HUES6 (cell line): Measurements from ENCODE around the gene DNAAF9.
"Not testable (repeated sequence)": the region's sequence is repeated elsewhere in the genome, so short reads cannot be mapped to it uniquely, and the experiment has no call there.

ENCODE experiments used
- H3K27ac ChIP-seq: 2 replicates; pipeline ENCODE4 v1.7.0; 2013; ENCODE audit warnings: low read depth, mild to moderate bottlenecking, low read length, inconsistent platforms
- H3K27me3 ChIP-seq: 2 replicates; pipeline ENCODE4 v1.6.1; 2013; ENCODE audit warnings: low read length; ENCODE audit not compliant: control insufficient read depth, insufficient read depth
- H3K36me3 ChIP-seq: 2 replicates; pipeline ENCODE4 v1.6.1; 2013; ENCODE audit warnings: low read length; ENCODE audit not compliant: control insufficient read depth, insufficient read depth
- H3K4me1 ChIP-seq: 2 replicates; pipeline ENCODE4 v1.6.1; 2013; ENCODE audit warnings: low read length; ENCODE audit not compliant: control insufficient read depth, insufficient read depth
- H3K4me3 ChIP-seq: 2 replicates; pipeline ENCODE4 v1.5.1; 2013; ENCODE audit warnings: low read depth, low read length
- H3K9ac ChIP-seq: one replicate; pipeline ENCODE4 v1.6.1; 2013; ENCODE audit warnings: mild to moderate bottlenecking, low read length
- H3K9me3 ChIP-seq: 2 replicates; pipeline ENCODE4 v1.6.1; 2013; ENCODE audit warnings: low read depth, low read length; ENCODE audit not compliant: control insufficient read depth, insufficient read depth

DNAAF9 gene

DNA sequence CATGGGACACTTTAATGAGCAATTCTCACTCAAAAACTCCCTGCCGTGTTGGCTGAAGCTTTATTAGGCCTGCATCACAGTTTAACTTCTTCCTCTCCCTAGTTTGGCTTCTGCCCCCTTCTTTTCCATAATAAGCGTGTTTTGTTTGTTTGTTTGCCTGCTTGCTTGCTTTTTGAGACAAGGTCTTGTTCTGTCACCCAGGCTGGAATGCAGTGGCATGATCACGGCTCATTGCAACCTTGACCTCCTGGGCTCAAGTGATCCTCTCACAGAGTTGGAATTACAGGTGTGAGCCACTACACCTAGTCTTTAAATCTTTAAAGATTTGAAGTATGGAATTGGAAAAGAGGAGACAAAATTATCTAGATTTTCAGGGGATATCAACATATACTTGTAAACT, 25.4 kb upstream of the DNAAF9 start:
- Histone ChIP-seq H3K27ac (no peak overlapping the region), H3K9ac (no peak overlapping the region), H3K4me1 (peaks cover 6% of the 10 kb centered on the region; the same call in 1 of the 2 replicates), H3K4me3 (no peak overlapping the region), H3K36me3 (no peaks in the 10 kb centered on the region), H3K9me3 (no peaks in the 10 kb centered on the region), H3K27me3 (no peaks in the 10 kb centered on the region)

DNA sequence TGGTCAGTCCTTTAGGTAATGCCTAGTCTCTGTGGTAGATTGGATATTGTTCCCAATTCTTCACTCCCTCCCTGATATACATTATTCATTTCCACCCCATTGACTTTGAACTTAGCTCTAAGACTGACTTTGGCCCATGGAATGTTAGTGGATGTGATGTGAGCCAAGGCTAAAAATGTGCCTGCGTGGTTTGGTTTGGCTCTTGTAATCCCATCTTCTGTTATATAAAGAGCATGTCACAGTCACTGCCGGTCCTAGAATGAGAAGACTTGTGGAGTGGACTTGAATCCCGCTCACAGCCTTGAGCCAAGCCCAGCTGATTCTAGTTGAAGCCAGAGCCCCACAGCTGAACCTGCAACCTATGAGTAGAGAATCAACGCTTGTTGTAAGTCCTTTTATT, 23.6 kb upstream of the DNAAF9 start:
- no peak overlapping the region for H3K4me3 ChIP-seq
- no peak overlapping the region for H3K27ac ChIP-seq
- H3K9ac ChIP-seq: no peak overlapping the region
- H3K9me3 ChIP-seq: no peaks in the 10 kb centered on the region
- peaks cover 6% of the 10 kb centered on the region; the same call in 1 of the 2 replicates for H3K4me1 ChIP-seq
- no peaks in the 10 kb centered on the region for H3K36me3 ChIP-seq
- no peaks in the 10 kb centered on the region for H3K27me3 ChIP-seq

DNA sequence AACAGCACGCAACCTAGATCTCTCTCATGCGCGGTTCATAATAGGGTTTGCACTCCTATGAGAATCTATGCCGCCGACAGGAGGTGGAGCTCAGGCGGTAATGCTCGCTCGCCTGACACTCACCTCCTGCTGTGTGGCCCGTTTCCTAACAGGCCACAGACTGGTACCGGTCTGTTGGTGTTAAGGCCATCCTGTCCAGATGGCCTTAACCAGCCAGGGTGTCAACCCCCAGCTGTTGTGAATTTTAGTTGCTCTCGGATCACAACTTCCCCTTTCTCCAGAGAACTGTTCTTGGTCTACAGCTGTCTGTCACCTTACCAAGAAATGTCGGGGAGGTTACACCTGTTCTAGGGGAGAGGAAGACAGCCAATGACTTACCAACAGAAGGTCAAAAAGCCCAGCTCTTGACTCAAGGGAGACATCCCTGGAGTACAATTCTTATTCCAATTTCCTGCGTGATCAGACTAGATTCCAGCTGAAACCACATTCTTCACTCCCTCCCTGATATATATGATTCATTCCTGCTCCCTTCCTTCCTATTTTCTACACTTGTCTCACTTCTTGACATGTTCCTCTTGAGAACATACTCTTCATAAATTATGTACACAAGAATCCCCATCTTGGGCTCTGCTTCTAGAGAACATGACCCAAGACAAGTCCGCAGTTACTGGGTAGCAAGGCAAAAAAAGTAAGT, 23.1 kb upstream of the DNAAF9 start:
- no peak overlapping the region for H3K9ac ChIP-seq
- no peaks in the 10 kb centered on the region for H3K9me3 ChIP-seq
- H3K4me3 ChIP-seq: no peak overlapping the region
- H3K27me3 ChIP-seq: no peaks in the 10 kb centered on the region
- H3K4me1 ChIP-seq: peaks cover 6% of the 10 kb centered on the region; the same call in 1 of the 2 replicates
- H3K27ac ChIP-seq: no peak overlapping the region
- no peaks in the 10 kb centered on the region for H3K36me3 ChIP-seq

DNA sequence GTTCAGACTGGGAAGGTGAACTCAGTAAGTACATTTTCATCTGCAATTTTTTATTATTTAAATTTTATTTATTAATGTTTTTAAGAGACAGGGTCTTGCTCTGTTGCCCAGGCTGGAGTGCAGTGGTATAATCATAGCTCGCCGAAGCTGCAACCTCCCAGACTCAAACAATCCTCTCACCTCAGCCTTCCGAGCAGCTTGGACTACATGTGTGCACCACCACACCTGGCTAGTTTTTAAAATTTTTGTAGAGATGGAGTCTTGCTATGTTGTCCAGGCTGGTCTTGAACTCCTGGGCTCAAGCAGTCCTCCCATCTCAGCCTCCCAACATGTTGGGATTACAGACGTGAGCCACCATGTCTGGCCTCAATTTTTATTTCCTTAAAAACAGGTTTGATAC, 19.3 kb upstream of the DNAAF9 start:
- not testable (repeated sequence) for H3K4me1 ChIP-seq, H3K4me3 ChIP-seq, H3K36me3 ChIP-seq, H3K27me3 ChIP-seq, H3K27ac ChIP-seq, H3K9ac ChIP-seq, H3K9me3 ChIP-seq

DNA sequence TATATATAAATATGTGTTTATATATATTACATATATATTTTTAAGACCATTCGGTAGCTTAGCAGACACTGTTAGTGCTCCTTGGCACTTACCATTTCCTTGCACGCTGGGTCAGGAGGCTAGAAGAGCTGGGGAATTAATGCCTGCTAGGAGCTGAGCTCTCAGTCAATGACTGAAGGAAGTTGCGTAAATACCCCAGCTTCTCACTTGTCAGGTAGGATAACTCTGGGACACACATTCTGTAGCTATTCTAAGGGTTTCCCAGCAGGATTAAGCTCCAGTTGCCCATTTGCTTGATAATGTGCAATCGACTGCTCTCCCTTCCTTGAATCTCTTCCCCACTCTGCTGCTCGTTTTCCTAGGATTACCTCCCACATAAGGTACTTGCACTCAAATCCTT, 15.7 kb upstream of the DNAAF9 start:
- Histone ChIP-seq H3K36me3 (no peaks in the 10 kb centered on the region), H3K27me3 (no peaks in the 10 kb centered on the region), H3K27ac (no peak overlapping the region), H3K9me3 (no peaks in the 10 kb centered on the region), H3K4me3 (no peak overlapping the region), H3K4me1 (peaks cover 4% of the 10 kb centered on the region; the same call in 1 of the 2 replicates), H3K9ac (no peak overlapping the region)

DNA sequence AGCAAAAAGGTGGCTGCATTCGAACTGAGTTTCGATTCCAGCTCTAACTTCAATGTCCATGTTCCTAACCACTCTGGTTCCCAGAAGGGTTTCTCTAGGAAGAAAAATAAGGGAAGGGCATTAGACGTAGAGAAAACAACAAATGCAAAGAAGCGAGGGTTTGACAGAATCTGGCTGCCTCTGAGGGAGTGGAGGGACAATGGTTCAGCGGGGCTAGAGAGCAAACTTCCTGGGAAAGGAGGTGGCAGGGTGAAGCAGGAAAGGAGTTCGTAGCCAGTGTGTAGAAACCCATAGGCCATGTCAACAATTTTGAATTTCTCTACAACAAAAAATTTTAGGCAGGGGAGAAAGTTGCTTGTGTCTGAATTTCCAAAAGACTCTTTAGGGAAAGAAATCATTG, 14.5 kb upstream of the DNAAF9 start:
- no peak overlapping the region for H3K27ac ChIP-seq
- H3K9me3 ChIP-seq: no peaks in the 10 kb centered on the region
- no peaks in the 10 kb centered on the region for H3K36me3 ChIP-seq
- no peak overlapping the region for H3K9ac ChIP-seq
- no peaks in the 10 kb centered on the region for H3K27me3 ChIP-seq
- peaks cover 4% of the 10 kb centered on the region; the same call in 1 of the 2 replicates for H3K4me1 ChIP-seq
- no peak overlapping the region for H3K4me3 ChIP-seq

DNA sequence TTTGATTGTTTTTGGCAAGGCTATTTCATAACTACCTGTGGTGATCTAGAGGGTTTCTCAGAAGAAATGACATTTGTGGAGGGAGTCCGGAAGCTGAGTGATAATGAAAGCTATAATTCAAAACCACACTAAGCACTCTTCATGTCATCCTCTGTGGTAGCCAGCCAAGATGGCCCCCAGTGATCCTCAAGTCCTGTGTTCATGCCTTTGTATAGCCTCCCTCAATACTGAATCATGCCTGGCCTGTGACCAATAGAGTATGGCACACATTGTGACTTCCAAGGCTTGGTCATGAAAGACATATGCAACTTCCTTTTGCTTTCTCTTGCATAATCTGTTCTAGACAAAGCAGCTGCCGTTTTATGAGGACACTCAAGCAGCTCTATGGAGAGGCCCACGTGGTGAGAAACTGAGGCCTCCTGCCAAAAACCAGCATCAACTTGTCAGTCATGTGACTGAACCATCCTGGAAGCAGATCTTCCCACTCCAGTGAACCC, 12.8 kb upstream of the DNAAF9 start:
- H3K9ac ChIP-seq: no peak overlapping the region
- H3K27ac ChIP-seq: no peak overlapping the region
- peaks cover 11% of the 10 kb centered on the region; the same call in 1 of the 2 replicates for H3K9me3 ChIP-seq
- H3K4me3 ChIP-seq: no peak overlapping the region
- no peaks in the 10 kb centered on the region for H3K36me3 ChIP-seq
- H3K4me1 ChIP-seq: peaks cover 4% of the 10 kb centered on the region; the same call in 1 of the 2 replicates
- no peaks in the 10 kb centered on the region for H3K27me3 ChIP-seq

DNA sequence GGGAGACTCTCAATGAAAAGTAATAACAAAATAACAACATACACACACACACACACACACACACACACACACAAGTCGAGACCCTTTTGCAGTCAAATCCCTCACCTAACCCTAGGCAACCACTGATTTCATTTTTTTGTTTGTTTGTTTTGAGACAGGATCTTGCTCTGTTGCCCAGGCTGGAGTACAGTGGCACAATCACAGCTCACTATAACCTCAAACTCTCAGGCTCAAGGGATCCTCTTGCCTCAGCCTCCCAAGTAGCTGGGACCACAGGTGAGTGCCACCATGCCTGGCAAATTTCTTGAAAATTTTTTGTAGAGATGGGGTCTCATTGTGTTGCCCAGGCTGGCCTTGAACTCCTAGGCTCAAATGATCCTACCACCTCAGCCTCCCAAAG, 10.7 kb upstream of the DNAAF9 start:
- H3K27me3 ChIP-seq, H3K4me3 ChIP-seq, H3K9ac ChIP-seq, H3K4me1 ChIP-seq, H3K36me3 ChIP-seq, H3K27ac ChIP-seq: not testable (repeated sequence)
- peaks cover 12% of the 10 kb centered on the region; the same call in 1 of the 2 replicates for H3K9me3 ChIP-seq

DNA sequence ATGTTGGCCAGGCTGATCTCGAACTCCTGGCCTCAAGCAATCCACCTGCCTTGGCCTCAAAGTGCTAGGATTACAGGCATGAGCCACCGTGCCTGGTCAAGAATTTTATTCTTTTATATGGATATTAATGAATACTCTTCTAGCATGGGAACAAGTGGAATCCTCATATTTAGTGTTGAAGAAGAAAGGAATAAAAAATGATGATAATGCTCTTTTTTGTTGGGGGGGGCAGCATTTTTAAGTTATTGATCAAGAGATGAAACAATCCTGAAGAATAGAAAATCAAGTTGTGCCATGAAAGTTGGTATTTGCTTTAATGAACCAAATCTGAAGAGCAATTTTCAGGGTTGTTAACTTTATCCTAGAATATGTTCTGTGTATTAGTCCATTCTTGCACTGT, 6.7 kb upstream of the DNAAF9 start:
- Histone ChIP-seq H3K36me3 (no peaks in the 10 kb centered on the region), H3K4me3 (no peak overlapping the region), H3K9me3 (peaks cover 12% of the 10 kb centered on the region; the same call in 1 of the 2 replicates), H3K27ac (no peak overlapping the region), H3K9ac (no peak overlapping the region), H3K4me1 (no peaks in the 10 kb centered on the region), H3K27me3 (no peaks in the 10 kb centered on the region)

DNA sequence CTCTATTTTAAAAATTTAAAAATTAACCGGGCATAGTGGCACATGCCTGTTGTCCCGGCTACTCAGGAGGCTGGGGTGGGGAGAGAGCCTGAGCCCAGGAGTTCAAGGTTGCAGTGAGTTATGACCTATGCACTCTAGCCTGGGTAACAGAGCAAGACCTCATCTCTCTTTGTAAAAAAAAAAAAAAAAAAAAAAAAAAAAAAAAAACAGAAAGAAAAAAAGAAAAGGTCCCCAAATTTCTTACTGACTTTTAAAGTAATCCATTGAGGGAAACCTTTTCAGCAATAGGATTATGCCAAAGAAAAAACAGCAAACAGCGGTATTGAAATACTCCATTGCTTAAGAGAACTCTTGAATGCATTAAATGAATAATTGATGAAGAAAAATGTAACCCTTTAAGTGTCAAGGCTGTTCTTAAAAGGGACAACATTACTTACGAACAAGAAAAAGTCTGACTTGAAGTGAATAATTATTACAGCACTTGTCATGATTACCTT, 6.0 kb upstream of the DNAAF9 start:
- Histone ChIP-seq H3K36me3 (no peaks in the 10 kb centered on the region), H3K4me3 (no peak overlapping the region), H3K9me3 (peaks cover 12% of the 10 kb centered on the region; the same call in 1 of the 2 replicates), H3K27me3 (no peaks in the 10 kb centered on the region), H3K27ac (no peak overlapping the region), H3K9ac (no peak overlapping the region), H3K4me1 (no peaks in the 10 kb centered on the region)

DNA sequence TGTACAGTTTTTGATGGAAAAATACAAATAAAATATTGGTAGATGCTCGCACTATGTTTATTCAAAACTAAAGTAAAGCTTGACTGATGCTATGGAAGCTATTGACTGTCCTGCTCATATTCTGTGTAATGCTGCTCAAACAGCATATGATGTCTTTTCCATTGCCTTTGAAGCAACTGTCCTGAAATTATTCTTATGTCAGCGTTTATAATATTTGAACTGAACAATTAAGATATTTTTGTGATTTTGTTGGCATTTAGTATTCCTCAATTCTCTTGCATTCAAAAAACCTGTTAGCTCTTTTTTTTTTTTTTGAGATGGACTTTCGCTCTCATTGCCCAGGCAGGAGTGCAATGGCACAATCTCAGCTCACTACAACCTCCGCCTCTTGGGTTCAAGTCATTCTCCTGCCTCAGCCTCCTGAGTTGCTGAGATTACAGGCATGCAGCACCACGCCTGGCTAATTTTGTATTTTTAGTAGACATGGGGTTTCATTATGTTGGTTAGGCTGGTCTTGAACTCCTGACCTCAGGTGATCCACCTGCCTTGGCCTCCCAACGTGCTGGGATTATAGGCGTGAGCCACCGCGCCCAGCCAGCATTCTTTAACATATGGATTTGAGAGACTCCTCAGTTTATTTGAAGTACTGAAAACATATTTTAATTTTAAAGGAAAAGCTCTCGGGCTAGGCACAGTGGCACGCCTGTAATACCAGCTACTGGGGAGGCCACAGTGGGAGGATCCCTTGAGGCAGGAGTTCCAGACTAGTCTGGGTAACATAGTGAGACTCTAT, 5.3 kb upstream of the DNAAF9 start:
- Histone ChIP-seq H3K4me1 (no peaks in the 10 kb centered on the region), H3K36me3 (no peaks in the 10 kb centered on the region), H3K4me3 (no peak overlapping the region), H3K9ac (no peak overlapping the region), H3K27me3 (no peaks in the 10 kb centered on the region), H3K9me3 (peaks cover 12% of the 10 kb centered on the region; the same call in 1 of the 2 replicates), H3K27ac (no peak overlapping the region)
